Activated CD4-positive, alpha-beta memory T cell treated with anti-CD3 and anti-CD28 coated beads for 36 hours (primary cell): ENCODE results near the gene RBM4B. TPM values are rescaled to one million over a fixed set of nuclear protein-coding genes. Genes with fewer than 3 reads are reported as not detected.
"Not testable (repeated sequence)": the region's sequence is repeated elsewhere in the genome, so short reads cannot be mapped to it uniquely, and the experiment has no call there.

Experiments used
- CTCF ChIA-PET: fragments of 350-600 bp; sonication (Branson Sonifier 250); formaldehyde crosslinking; loops from one replicate; lab custom pipeline; 2021; ENCODE audit warnings: antibody characterized with exemption, inconsistent platforms; lab: Charles Lee
- POLR2A ChIA-PET: fragments of 350-600 bp; sonication (Branson Sonifier 250); formaldehyde crosslinking; loops from one replicate; lab custom pipeline; 2021; ENCODE audit warnings: antibody characterized with exemption; lab: Charles Lee
- DNase-seq: peaks from one replicate; pipeline ENCODE4 v3.0.0-alpha.2; 2020
- H3K27ac Mint-ChIP-seq: one replicate; pipeline ENCODE4 v1.8.0; 2021; ENCODE audit warnings: mixed read lengths
- H3K27me3 Mint-ChIP-seq: one replicate; pipeline ENCODE4 v1.8.0; 2021; ENCODE audit warnings: mixed read lengths
- H3K36me3 Mint-ChIP-seq: one replicate; pipeline ENCODE4 v1.8.0; 2021; ENCODE audit warnings: mixed read lengths
- H3K4me1 Mint-ChIP-seq: one replicate; pipeline ENCODE4 v1.8.0; 2021; ENCODE audit warnings: low read depth, mixed read lengths
- H3K4me3 Mint-ChIP-seq: one replicate; pipeline ENCODE4 v1.8.0; 2021; ENCODE audit warnings: mild to moderate bottlenecking, mixed read lengths
- H3K9me3 Mint-ChIP-seq: one replicate; pipeline ENCODE4 v1.8.0; 2021; ENCODE audit warnings: mixed read lengths
- intact Hi-C: fragments of 100-400 bp; cut with micrococcal nuclease; formaldehyde crosslinking; loops from one replicate; pipeline ENCODE4 v1.15.1; 2023
- total RNA-seq, 2 experiments: library from RNA; stranded (reverse); gene quantifications; one replicate each; pipeline ENCODE4 v1.2.3, GENCODE V29; 2021

RBM4B gene
- total RNA-seq: 10 to 100 TPM; 10.9 to 11.7 TPM

- Mint-ChIP-seq H3K4me1 (peaks cover 26% of the 10 kb centered on the region), H3K9me3 (no peaks in the 10 kb centered on the region), H3K27me3 (no peaks in the 10 kb centered on the region), H3K4me3 (peak within 1 kb of the TSS; percentile 93), H3K27ac (peak within 1 kb of the TSS; percentile 96), H3K36me3 (peaks cover 3% of the 10 kb centered on the region)
- POLR2A ChIA-PET: interaction anchor here (0.9 to 2.6 kb wide), 18 partner anchors 17 to 239 kb away, joined by 3 to 36 read pairs (median 6); partner anchors contain the start of genes ACTN3, CCDC87, DPP3 and MRPL11
- CTCF ChIA-PET: interaction anchor here (0.6 to 5.3 kb wide), 46 partner anchors 9 to 292 kb away, joined by 3 to 141 read pairs (median 4); partner anchors contain the start of genes ACTN3, BBS1, CCDC87 and CCS
- peak; percentile 97 for DNase-seq
- intact Hi-C loops: loop anchor here (1.0 to 5.0 kb wide), 10 partner anchors 39 to 269 kb away; partner anchors contain the start of genes ACTN3, CCDC87, CCS and DPP3
Measured at GRCh38 chr11:66677599-66678375, at the start of gene RBM4B. Gene RBM4B, minus strand, starts transcription at chr11:66677887. Its CDS starts 808 bp downstream, at chr11:66677079.

DNA sequence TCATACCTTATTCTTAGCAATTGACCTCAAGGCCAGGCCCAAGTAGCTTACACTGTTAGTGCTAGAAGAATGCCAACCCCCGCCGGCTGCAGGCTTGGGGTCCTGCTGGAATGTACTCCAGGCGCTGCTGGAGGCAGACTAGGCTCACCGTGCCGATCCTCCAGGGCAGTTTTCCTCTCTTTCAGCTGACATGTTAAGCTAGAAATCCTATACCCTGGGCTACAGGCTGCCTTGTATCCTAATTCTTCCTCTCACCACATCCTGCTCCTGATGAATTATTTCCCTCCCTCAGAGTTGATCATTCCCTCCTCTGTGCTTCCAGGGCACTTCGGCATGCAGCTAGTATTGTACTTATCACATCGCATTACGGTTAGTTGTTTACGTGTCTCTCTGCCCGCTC is 48.0 kb upstream of the RBM4B start:
- Mint-ChIP-seq H3K4me3 (no peak overlapping the region), H3K4me1 (peaks cover 11% of the 10 kb centered on the region), H3K27ac (no peak overlapping the region), H3K9me3 (no peaks in the 10 kb centered on the region), H3K36me3 (peaks cover 4% of the 10 kb centered on the region), H3K27me3 (peaks cover 41% of the 10 kb centered on the region)
- intact Hi-C loops: loop anchor here (10.0 kb wide), 1 partner anchor 69 kb away; no protein-coding TSS in a partner anchor
- ChIA-PET POLR2A (interaction anchor here (1.0 kb wide), 1 partner anchor 117 kb away, joined by 3 read pairs; the partner anchor contains the start of gene RCE1), CTCF (interaction anchor here (0.7 to 1.1 kb wide), 2 partner anchors 47 to 133 kb away, joined by 3 to 4 read pairs; partner anchors contain the start of genes CCDC87 and CCS)
- DNase-seq: no peak

- CTCF ChIA-PET: interaction anchor here (0.7 to 1.3 kb wide), 3 partner anchors 46 to 133 kb away, joined by 3 to 4 read pairs (median 3); partner anchors contain the start of genes CCDC87 and CCS
- Mint-ChIP-seq H3K27ac (no peak overlapping the region), H3K27me3 (peaks cover 46% of the 10 kb centered on the region), H3K9me3 (no peaks in the 10 kb centered on the region), H3K4me1 (peaks cover 16% of the 10 kb centered on the region), H3K36me3 (peaks cover 4% of the 10 kb centered on the region), H3K4me3 (no peak overlapping the region)
- DNase-seq: no peak
- intact Hi-C loops: loop anchor here (10.0 kb wide), 1 partner anchor 70 kb away; no protein-coding TSS in a partner anchor
- POLR2A ChIA-PET: interaction anchor here (1.0 kb wide), 1 partner anchor 118 kb away, joined by 3 read pairs; the partner anchor contains the start of gene RCE1
Measured at GRCh38 chr11:66725114-66725513, 47.4 kb upstream of the RBM4B start.

GRCh38 chr11:66724167-66724566 is 46.5 kb upstream of the RBM4B start:
- POLR2A ChIA-PET: interaction anchor here (0.5 kb wide), 1 partner anchor 478 kb away, joined by 4 read pairs; no protein-coding TSS in a partner anchor
- not testable (repeated sequence) for H3K4me3 Mint-ChIP-seq, H3K27ac Mint-ChIP-seq, H3K36me3 Mint-ChIP-seq, H3K9me3 Mint-ChIP-seq, DNase-seq
- peaks cover 49% of the 10 kb centered on the region for H3K27me3 Mint-ChIP-seq
- CTCF ChIA-PET: interaction anchor here (0.6 to 1.3 kb wide), 2 partner anchors 61 to 109 kb away, joined by 3 read pairs; no protein-coding TSS in a partner anchor
- intact Hi-C loops: loop anchor here (10.0 kb wide), 1 partner anchor 71 kb away; no protein-coding TSS in a partner anchor
- H3K4me1 Mint-ChIP-seq: peaks cover 19% of the 10 kb centered on the region

- ChIA-PET POLR2A (no interaction called here), CTCF (interaction anchor here (1.3 kb wide), 1 partner anchor 110 kb away, joined by 3 read pairs; no protein-coding TSS in a partner anchor)
- peaks cover 2% of the 10 kb centered on the region for H3K36me3 Mint-ChIP-seq
- H3K4me1 Mint-ChIP-seq: peaks cover 15% of the 10 kb centered on the region
- no peaks in the 10 kb centered on the region for H3K9me3 Mint-ChIP-seq
- no peak overlapping the region for H3K4me3 Mint-ChIP-seq
- peaks cover 45% of the 10 kb centered on the region for H3K27me3 Mint-ChIP-seq
- no peak overlapping the region for H3K27ac Mint-ChIP-seq
- DNase-seq: no peak
- intact Hi-C loops: loop anchor here (10.0 kb wide), 1 partner anchor 71 kb away; no protein-coding TSS in a partner anchor
Measured at GRCh38 chr11:66723693-66724092, 46.0 kb upstream of the RBM4B start.

- intact Hi-C loops: loop anchor here (10.0 kb wide), 1 partner anchor 72 kb away; no protein-coding TSS in a partner anchor
- peaks cover 45% of the 10 kb centered on the region for H3K27me3 Mint-ChIP-seq
- H3K36me3 Mint-ChIP-seq: no peaks in the 10 kb centered on the region
- no peaks in the 10 kb centered on the region for H3K9me3 Mint-ChIP-seq
- ChIA-PET CTCF (no interaction called here), POLR2A (no interaction called here)
- no peak overlapping the region for H3K27ac Mint-ChIP-seq
- H3K4me3 Mint-ChIP-seq: no peak overlapping the region
- peaks cover 13% of the 10 kb centered on the region for H3K4me1 Mint-ChIP-seq
- DNase-seq: no peak
Measured at GRCh38 chr11:66722745-66723651, 45.3 kb upstream of the RBM4B start.

- Mint-ChIP-seq H3K27ac (no peak overlapping the region), H3K9me3 (no peaks in the 10 kb centered on the region), H3K36me3 (no peaks in the 10 kb centered on the region), H3K27me3 (peaks cover 43% of the 10 kb centered on the region), H3K4me1 (peaks cover 9% of the 10 kb centered on the region), H3K4me3 (no peak overlapping the region)
- CTCF ChIA-PET: no interaction called here
- POLR2A ChIA-PET: no interaction called here
- no peak for DNase-seq
- intact Hi-C loops: loop anchor here (10.0 kb wide), 1 partner anchor 73 kb away; no protein-coding TSS in a partner anchor
Measured at GRCh38 chr11:66721939-66722338, 44.3 kb upstream of the RBM4B start.

- DNase-seq: no peak
- H3K4me3 Mint-ChIP-seq: no peak overlapping the region
Measured at GRCh38 chr11:66720899-66721470, 43.3 kb upstream of the RBM4B start.

GRCh38 chr11:66720223-66720898 is 42.7 kb upstream of the RBM4B start:
- POLR2A ChIA-PET: no interaction called here
- Mint-ChIP-seq H3K27me3 (peaks cover 33% of the 10 kb centered on the region), H3K9me3 (no peaks in the 10 kb centered on the region), H3K27ac (no peak overlapping the region), H3K4me3 (no peak overlapping the region), H3K36me3 (no peaks in the 10 kb centered on the region), H3K4me1 (peaks cover 8% of the 10 kb centered on the region)
- intact Hi-C loops: loop anchor here (10.0 kb wide), 1 partner anchor 74 kb away; no protein-coding TSS in a partner anchor
- peak; percentile 77 for DNase-seq
- CTCF ChIA-PET: no interaction called here

More at GRCh38 chr11:66720899-66721470, 43.3 kb upstream of the RBM4B start:
- intact Hi-C loops: loop anchor here (10.0 kb wide), 1 partner anchor 74 kb away; no protein-coding TSS in a partner anchor
- peaks cover 8% of the 10 kb centered on the region for H3K4me1 Mint-ChIP-seq
- H3K36me3 Mint-ChIP-seq: no peaks in the 10 kb centered on the region
- ChIA-PET CTCF (no interaction called here), POLR2A (no interaction called here)
- H3K27ac Mint-ChIP-seq: no peak overlapping the region
- no peaks in the 10 kb centered on the region for H3K9me3 Mint-ChIP-seq
- H3K27me3 Mint-ChIP-seq: peaks cover 34% of the 10 kb centered on the region

- no peaks in the 10 kb centered on the region for H3K9me3 Mint-ChIP-seq
- peaks cover 8% of the 10 kb centered on the region for H3K4me1 Mint-ChIP-seq
- ChIA-PET CTCF (no interaction called here), POLR2A (no interaction called here)
- H3K4me3 Mint-ChIP-seq: no peak overlapping the region
- no peak overlapping the region for H3K27ac Mint-ChIP-seq
- H3K36me3 Mint-ChIP-seq: no peaks in the 10 kb centered on the region
- peaks cover 28% of the 10 kb centered on the region for H3K27me3 Mint-ChIP-seq
- intact Hi-C loops: no loop called here
- DNase-seq: no peak
Measured at GRCh38 chr11:66719111-66719872, 41.6 kb upstream of the RBM4B start.
